ENCODE results near the gene GPATCH2L.

Gene GPATCH2L

DNA sequence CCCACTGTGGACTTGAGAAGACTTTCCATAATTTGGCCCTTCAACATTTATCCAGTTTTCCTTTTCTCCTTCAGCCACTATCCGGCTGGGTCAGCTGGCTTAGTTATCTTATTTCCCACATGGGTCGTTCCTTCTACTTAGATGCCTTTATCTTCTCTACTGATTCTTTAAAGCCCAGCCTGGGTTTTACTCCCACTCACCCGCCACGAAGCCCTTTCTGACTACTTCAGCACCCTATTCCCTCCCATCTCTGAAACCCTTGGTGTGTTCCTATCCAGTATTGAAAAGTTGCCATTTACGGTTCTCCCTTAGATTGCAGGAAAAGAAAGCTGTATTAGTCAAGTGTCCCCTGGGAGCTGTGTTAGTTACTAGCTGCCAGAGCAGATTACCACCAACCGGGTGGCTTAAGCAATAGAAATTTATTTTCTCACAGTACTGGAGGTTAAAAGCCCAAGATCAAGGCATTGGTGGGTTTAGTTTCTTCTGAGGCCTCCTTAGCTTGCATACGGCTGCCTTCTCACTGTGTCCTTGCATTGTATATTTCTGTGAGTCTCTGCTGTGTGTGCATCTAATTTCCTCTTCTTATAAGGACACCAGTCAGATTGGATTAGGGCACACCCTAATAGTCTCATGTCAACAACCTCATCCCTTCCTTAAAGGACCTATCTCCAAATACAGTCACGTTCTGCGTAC lies 105.5 kb downstream of the GPATCH2L start:
- DNase-seq (ENCODE audit: low read depth) = no peak

GRCh38 chr14:76257842-76258397 lies 106.2 kb downstream of the GPATCH2L start:
- no peak for DNase-seq (ENCODE audit: low read depth)

GRCh38 chr14:76259029-76259735 lies 107.5 kb downstream of the GPATCH2L start:
- DNase-seq (ENCODE audit: low read depth) = no peak

GRCh38 chr14:76260749-76261148 lies 109.0 kb downstream of the GPATCH2L start:
- no peak for DNase-seq (ENCODE audit: low read depth)

DNA sequence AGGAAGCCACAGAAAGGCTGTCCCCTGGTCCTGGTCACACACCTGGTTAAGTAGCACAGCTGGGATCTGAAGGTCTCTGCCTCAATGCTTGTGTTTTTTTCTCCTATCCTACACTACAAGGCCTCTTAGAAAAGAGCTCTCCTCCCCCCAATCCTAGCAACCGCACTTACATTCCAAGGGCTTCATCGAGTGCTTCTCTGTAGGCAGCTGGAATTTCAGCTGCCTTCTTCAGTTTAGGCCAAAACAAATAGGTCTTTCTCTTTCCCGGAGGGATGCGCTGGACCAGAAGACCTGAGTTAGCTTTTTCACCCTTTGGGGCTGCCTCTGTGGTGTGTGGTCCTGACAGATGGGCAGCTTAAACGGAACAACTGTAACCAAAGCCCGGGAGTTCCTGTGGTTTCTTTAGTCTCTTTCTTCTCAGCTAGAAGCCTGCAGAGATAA lies 109.7 kb downstream of the GPATCH2L start:
- DNase-seq (ENCODE audit: low read depth) = no peak

DNA sequence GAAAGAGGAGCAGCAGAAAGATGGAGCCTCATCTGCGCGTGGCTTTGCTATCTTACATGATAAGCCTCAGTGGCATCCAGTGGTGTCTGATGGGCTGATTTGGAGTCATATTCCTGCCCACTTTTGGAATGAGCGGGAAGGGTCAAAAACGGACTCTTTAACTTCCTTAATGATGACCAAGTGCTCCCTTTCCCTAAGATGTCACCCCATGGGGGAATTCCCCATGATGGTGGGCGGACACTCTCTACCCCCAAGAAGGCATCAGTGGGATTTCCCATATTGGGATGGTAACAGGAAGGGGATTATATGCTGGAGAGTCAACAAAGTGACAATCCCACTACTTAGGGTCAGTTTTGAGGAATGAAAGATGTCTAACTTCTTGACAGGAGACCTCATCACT lies 110.9 kb downstream of the GPATCH2L start:
- DNase-seq (ENCODE audit: low read depth) = no peak
